Osteoblast (primary cell): Measurements from ENCODE around the gene GNG13. TPM values are rescaled to one million over a fixed set of nuclear protein-coding genes. Genes with fewer than 3 reads are reported as not detected.

Experiments
- DNase-seq: peaks from one replicate; pipeline ENCODE4 v3.0.0; 2011; ENCODE audit warnings: low spot score, mixed read lengths; ENCODE audit not compliant: insufficient read length; ENCODE audit errors: missing footprints
- H2AFZ ChIP-seq: 2 replicates; pipeline ENCODE4 v1.6.0; 2011; ENCODE audit warnings: mild to moderate bottlenecking, low read length
- H3K27ac ChIP-seq: 2 replicates; pipeline ENCODE4 v1.5.1; 2011; ENCODE audit warnings: mild to moderate bottlenecking, low read depth, low read length, moderate library complexity
- H3K27me3 ChIP-seq: 2 replicates; pipeline ENCODE4 v1.6.0; 2012; ENCODE audit warnings: mild to moderate bottlenecking, control low read depth, inconsistent platforms, low read length, moderate library complexity; ENCODE audit not compliant: insufficient read depth
- H3K36me3 ChIP-seq: 2 replicates; pipeline ENCODE4 v1.5.1; 2011; ENCODE audit warnings: mild to moderate bottlenecking, low read length, control low read depth, moderate library complexity; ENCODE audit not compliant: insufficient read depth
- H3K4me1 ChIP-seq: 2 replicates; pipeline ENCODE4 v1.5.1; 2011; ENCODE audit warnings: mild to moderate bottlenecking, low read length, control low read depth, moderate library complexity; ENCODE audit not compliant: insufficient read depth
- H3K4me2 ChIP-seq: 2 replicates; pipeline ENCODE4 v1.6.0; 2011; ENCODE audit warnings: mild to moderate bottlenecking, low read length; ENCODE audit not compliant: insufficient read depth
- H3K4me3 ChIP-seq: fragments of 200-600 bp; sonication (generic); 3 replicates; pipeline ENCODE4 v1.5.1; 2012; ENCODE audit warnings: mild to moderate bottlenecking, low read length, inconsistent platforms; ENCODE audit not compliant: insufficient read depth
- H3K79me2 ChIP-seq: 2 replicates; pipeline ENCODE4 v1.6.0; 2012; ENCODE audit warnings: mild to moderate bottlenecking, low read length, control low read depth, inconsistent platforms; ENCODE audit not compliant: insufficient read depth
- H3K9me3 ChIP-seq: 2 replicates; pipeline ENCODE4 v1.5.1; 2011; ENCODE audit warnings: low read depth, low read length, control low read depth
- H4K20me1 ChIP-seq: 2 replicates; pipeline ENCODE4 v1.6.0; 2012; ENCODE audit warnings: mild to moderate bottlenecking, low read length, control low read depth; ENCODE audit not compliant: insufficient read depth
- total RNA-seq: library from RNA; depleted of rRNA; stranded (reverse); fragments of >200 nt; gene quantifications from 2 replicates; pipeline ENCODE4 v1.2.3, GENCODE V29; 2012
- TF ChIP-seq, protein P1 (sequence below): IDR thresholded peaks from 2 replicates; pipeline ENCODE4 v1.5.1; 2011; ENCODE audit warnings: mild to moderate bottlenecking, low read depth, low read length, moderate library complexity; ENCODE audit errors: extremely low read depth

Gene GNG13
- total RNA-seq, 1 donor: not detected

DNA sequence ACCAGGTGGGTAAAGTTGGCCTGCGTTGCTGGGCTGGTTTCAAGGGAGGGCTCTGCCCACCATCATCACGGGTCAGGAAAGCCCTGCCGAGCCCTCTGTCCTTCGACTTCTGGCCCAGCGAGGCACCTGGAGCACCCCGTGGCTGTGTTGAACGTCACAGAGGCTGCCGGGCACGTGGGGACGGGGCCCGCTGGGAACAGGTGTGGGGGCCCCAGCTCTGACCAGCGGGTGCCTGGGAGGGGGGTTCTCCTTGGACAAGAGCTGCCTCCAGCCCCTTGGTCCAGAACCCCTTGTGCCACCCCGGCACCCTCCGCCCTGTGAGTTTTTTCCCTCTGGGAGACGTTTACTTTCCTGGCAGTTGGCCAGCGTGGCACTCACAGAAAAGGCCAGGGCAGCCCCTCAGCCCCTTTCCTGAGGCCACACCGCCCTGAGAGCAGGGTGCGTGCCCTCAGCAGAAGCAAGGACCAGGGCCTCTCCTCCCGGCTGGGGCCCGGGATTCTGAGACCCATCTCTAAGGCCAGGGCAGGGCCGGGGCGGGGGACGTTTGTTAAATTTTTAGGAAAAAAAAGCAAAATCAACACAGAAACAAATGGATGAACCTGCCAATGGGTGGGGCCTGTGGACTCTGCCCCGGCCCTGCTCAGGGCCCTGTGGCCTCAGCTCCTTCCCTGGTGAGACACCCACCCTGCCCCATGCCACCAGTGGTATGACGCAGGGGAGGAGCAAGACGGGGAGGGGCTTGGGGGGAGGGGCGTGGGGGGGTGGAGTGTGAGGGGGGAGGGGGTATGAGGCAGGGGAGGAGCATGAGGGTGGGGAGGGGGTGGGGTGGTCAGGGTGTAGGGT lies 31.3 kb upstream of the GNG13 start:
- TF ChIP-seq, protein P1, sequence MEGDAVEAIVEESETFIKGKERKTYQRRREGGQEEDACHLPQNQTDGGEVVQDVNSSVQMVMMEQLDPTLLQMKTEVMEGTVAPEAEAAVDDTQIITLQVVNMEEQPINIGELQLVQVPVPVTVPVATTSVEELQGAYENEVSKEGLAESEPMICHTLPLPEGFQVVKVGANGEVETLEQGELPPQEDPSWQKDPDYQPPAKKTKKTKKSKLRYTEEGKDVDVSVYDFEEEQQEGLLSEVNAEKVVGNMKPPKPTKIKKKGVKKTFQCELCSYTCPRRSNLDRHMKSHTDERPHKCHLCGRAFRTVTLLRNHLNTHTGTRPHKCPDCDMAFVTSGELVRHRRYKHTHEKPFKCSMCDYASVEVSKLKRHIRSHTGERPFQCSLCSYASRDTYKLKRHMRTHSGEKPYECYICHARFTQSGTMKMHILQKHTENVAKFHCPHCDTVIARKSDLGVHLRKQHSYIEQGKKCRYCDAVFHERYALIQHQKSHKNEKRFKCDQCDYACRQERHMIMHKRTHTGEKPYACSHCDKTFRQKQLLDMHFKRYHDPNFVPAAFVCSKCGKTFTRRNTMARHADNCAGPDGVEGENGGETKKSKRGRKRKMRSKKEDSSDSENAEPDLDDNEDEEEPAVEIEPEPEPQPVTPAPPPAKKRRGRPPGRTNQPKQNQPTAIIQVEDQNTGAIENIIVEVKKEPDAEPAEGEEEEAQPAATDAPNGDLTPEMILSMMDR: no peak
- Histone ChIP-seq H3K4me2 (no peak overlapping the region), H4K20me1 (no peaks in the 10 kb centered on the region), H2AFZ (no peak overlapping the region), H3K36me3 (no peaks in the 10 kb centered on the region), H3K79me2 (no peaks in the 10 kb centered on the region), H3K27ac (no peak overlapping the region), H3K9me3 (peaks cover 2% of the 10 kb centered on the region), H3K27me3 (peaks cover 6% of the 10 kb centered on the region), H3K4me1 (no peaks in the 10 kb centered on the region), H3K4me3 (no peak overlapping the region)
- no peak for DNase-seq

DNA sequence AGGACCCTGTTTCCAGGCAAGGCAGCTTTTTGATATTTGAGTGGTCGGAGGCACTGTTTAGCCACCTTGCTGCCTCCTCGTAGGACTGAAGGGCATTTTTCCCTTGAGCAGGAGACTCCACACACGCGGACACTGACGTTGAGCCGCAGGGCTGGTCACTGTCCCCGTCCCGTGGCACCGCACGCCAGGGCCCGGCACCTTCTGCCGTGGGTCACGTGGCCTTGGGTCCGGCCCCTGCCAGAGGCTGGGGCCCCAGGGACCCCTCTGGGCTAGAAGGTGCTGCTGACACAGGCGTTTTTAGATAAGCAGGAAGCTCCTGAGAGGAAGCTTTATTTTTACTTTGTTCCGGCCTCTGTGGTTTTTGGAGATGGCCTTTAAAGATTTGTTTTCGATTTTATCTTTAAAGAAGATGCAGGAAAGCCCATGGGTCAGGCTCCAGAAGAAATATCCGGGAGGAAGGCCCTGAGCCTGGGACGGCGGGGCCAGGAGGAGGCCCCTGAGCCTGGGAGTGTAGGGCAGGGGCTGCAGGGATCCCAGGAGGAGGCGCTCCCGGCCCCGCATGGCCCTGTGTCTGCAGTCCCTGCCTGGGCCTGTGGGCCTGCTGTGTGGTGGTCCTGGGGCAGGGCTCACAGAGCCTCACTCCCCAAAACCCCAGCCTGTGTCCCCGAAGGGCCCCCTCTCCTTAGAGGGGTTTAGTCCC lies 30.5 kb upstream of the GNG13 start:
- H3K79me2 ChIP-seq: no peaks in the 10 kb centered on the region
- peaks cover 7% of the 10 kb centered on the region for H3K27me3 ChIP-seq
- no peaks in the 10 kb centered on the region for H4K20me1 ChIP-seq
- TF ChIP-seq, protein P1: no peak
- no peak overlapping the region for H3K27ac ChIP-seq
- no peaks in the 10 kb centered on the region for H3K36me3 ChIP-seq
- DNase-seq: no peak
- H3K4me1 ChIP-seq: no peaks in the 10 kb centered on the region
- H3K4me3 ChIP-seq: no peak overlapping the region
- no peak overlapping the region for H3K4me2 ChIP-seq
- no peaks in the 10 kb centered on the region for H3K9me3 ChIP-seq
- H2AFZ ChIP-seq: no peak overlapping the region

DNA sequence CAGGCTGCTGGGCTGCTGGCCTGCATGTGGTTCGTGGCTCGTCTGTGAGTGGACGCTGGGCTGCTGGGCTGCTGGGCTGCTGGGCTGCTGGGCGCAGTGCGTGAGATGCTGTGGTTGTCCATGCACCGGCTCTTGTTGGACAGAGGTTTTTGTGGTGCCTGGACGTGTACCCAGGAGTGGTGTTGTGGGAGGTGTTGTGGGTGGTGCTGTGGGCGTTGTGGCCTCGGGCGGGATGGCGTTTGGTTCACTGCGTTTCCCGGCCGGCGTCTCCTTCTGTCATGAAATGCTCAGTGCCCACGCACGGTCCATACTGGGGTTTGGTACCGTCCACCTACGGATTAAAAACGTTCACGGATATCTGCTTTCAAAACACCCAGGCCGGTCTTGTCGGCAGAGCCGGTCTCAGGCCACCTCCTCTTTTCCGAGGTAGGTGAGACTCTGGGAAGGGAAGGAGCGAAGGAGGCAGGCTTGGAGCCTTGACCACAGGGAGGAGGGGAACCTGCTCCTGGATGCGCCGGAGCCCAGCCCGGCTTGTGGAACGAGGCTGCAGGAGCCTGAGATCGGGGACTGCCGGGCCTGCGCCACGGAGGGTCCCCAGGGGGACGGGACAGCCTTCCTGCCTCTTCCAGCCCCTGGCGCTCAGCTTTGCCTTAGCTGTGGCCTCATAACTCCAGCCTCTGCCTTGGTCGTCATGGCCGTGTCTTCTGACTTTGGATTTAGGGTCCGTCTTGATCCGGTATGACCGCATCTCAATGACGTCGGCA lies 29.8 kb upstream of the GNG13 start:
- Histone ChIP-seq H3K4me3 (no peak overlapping the region), H3K4me2 (no peak overlapping the region), H2AFZ (no peak overlapping the region), H3K79me2 (no peaks in the 10 kb centered on the region), H3K27me3 (peaks cover 14% of the 10 kb centered on the region), H3K36me3 (no peaks in the 10 kb centered on the region), H3K9me3 (no peaks in the 10 kb centered on the region), H4K20me1 (no peaks in the 10 kb centered on the region), H3K27ac (no peak overlapping the region), H3K4me1 (peaks cover 6% of the 10 kb centered on the region)
- TF ChIP-seq, protein P1: no peak
- no peak for DNase-seq

DNA sequence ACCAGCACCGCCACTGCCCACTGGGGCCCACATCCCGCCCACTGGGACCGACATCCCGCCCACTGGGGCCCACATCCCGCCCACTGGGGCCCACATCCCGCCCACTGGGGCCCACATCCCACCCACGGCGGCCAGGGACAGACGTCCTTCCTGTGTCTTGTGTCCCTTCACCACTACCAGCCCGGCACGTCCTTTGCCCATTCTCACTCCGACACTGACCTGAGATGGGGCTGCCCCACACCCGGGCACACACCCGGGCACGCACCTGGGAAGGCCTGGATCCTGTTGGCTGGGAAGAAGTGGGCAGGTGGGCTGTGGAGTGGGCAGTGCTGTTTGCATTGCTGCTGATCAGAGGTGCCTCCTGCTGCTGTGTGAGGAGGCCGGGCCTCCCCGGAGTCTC lies 28.4 kb upstream of the GNG13 start:
- Histone ChIP-seq H3K9me3 (no peaks in the 10 kb centered on the region), H3K4me3 (no peak overlapping the region), H3K79me2 (no peaks in the 10 kb centered on the region), H2AFZ (no peak overlapping the region), H3K27me3 (peaks cover 23% of the 10 kb centered on the region), H3K4me2 (no peak overlapping the region), H3K27ac (no peak overlapping the region), H3K4me1 (peaks cover 10% of the 10 kb centered on the region), H3K36me3 (no peaks in the 10 kb centered on the region), H4K20me1 (no peaks in the 10 kb centered on the region)
- no peak for DNase-seq
- TF ChIP-seq, protein P1: no peak
